Measurements from ENCODE around the gene GRID2. TPM values are rescaled to one million over a fixed set of nuclear protein-coding genes. Genes with fewer than 3 reads are reported as not detected.

GRID2 gene
- total RNA-seq, 1 experiment from 2014 or later, result 2.2 TPM

DNA sequence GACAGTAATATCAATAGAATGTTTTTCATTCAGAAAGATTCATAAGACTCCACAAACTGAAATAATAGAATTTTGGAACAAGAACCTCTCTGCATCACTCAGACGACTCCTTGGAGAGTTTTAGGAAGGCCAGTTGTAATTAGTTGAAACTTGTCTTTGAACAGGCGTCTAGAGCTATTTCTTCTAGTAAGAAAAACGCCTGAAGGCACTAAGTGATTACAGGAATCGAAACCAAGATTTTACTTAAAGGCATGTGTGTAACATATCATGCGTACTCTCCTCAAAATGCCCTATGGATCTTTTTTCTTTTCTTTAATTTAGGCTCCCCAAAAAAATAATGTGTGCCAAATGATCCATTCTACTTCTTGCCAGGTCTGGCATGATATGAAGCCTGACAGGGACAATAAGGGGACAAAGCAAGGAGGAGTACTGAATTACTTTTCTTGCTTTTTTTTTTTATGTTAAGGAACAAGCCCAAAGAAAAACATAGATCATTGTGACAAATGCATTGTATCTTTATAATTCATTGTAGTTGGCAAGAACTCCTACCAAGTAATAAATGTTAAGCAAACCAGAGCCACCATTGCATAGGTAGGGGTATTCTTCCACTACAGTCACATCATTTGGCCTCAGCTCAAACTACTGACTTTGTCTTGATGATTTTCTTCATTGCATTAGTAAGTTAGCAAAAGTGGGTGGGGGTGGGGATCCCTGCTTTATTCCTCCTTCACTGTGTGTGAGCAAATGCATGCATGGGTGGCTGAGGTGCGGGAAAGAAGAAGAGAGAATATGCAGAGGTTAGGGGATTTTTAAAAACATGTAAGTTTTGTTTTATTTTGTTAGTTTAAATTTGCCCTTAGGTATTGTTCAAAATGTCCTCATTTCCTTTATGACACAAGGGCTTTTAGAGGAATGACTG lies 1444.9 kb downstream of the GRID2 start:
- BruUV-seq (replicated peaks), result no TSS peak
- no peak for TF ChIP-seq EZH2 (IDR thresholded peaks at IDR 0.05; ENCODE audit: low read length, unreplicated experiment)
- no peaks in the 10 kb centered on the region for H3K27me3 ChIP-seq (ENCODE audit: low read length)
- DNase-seq, result no peak
- H3K9ac ChIP-seq (ENCODE audit: low read length), result no peak overlapping the region
- no peaks in the 10 kb centered on the region for H3K9me2 ChIP-seq (replicated peaks; ENCODE audit: low read length)
- H3K9me3 ChIP-seq (ENCODE audit: low read length), result no peaks in the 10 kb centered on the region
- no peaks in the 10 kb centered on the region for H3K79me2 ChIP-seq (ENCODE audit: low read length)
- no peak overlapping the region for H2AFZ ChIP-seq (ENCODE audit: low read length)
- ChIA-PET POLR2A (ENCODE audit: unreplicated experiment) (no interaction called here), CTCF (no interaction called here)
- intact Hi-C loops (cut with micrococcal nuclease), result no loop called here
- no peaks in the 10 kb centered on the region for H3K4me1 ChIP-seq (ENCODE audit: insufficient read depth, low read length)
- no peak for ATAC-seq
- H3K4me2 ChIP-seq (ENCODE audit: low read length), result no peak overlapping the region
- no peaks in the 10 kb centered on the region for H3F3A ChIP-seq (ENCODE audit: low read length, unreplicated experiment)
- H3K4me3 ChIP-seq (ENCODE audit: low read length), result no peak overlapping the region
- no peaks in the 10 kb centered on the region for H3K36me3 ChIP-seq (ENCODE audit: low read depth, low read length)
- H4K20me1 ChIP-seq (ENCODE audit: low read length), result no peaks in the 10 kb centered on the region
- no peak overlapping the region for H3K27ac ChIP-seq (ENCODE audit: low read length)

DNA sequence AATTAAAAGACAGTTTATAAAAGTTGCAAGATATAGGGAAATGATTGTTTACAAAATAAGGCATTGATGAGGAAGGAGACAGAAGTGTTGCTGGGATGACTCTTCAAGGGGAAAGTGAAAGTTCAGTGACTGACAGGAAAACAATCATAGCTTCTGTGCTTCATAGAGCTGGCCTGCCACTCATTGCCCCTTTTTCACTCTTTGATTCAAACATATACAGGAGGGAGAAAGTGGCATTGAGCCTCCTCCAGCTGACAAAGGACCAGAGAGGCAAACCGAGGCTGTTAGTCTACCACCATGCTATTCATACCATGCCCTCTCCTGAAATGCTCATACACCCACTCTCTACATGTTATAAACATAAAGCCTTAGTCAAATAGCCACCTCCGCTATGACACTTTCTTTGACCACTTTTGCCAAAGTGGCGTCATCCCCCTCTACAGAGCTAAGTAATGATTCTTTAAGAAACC lies 1445.6 kb downstream of the GRID2 start:
- Histone ChIP-seq H3K79me2 (ENCODE audit: low read length) (no peaks in the 10 kb centered on the region), H3K4me2 (ENCODE audit: low read length) (no peak overlapping the region), H2AFZ (ENCODE audit: low read length) (no peak overlapping the region), H4K20me1 (ENCODE audit: low read length) (no peaks in the 10 kb centered on the region), H3K36me3 (ENCODE audit: low read depth, low read length) (no peaks in the 10 kb centered on the region), H3K9me3 (ENCODE audit: low read length) (no peaks in the 10 kb centered on the region), H3K4me1 (ENCODE audit: insufficient read depth, low read length) (no peaks in the 10 kb centered on the region), H3K9ac (ENCODE audit: low read length) (no peak overlapping the region), H3K27me3 (ENCODE audit: low read length) (no peaks in the 10 kb centered on the region), H3K27ac (ENCODE audit: low read length) (no peak overlapping the region), H3K9me2 (replicated peaks; ENCODE audit: low read length) (no peaks in the 10 kb centered on the region), H3K4me3 (ENCODE audit: low read length) (no peak overlapping the region), H3F3A (ENCODE audit: low read length, unreplicated experiment) (no peaks in the 10 kb centered on the region)
- POLR2A ChIA-PET (ENCODE audit: unreplicated experiment), result no interaction called here
- no peak for TF ChIP-seq EZH2 (IDR thresholded peaks at IDR 0.05; ENCODE audit: low read length, unreplicated experiment)
- TF ChIP-seq, protein P1, sequence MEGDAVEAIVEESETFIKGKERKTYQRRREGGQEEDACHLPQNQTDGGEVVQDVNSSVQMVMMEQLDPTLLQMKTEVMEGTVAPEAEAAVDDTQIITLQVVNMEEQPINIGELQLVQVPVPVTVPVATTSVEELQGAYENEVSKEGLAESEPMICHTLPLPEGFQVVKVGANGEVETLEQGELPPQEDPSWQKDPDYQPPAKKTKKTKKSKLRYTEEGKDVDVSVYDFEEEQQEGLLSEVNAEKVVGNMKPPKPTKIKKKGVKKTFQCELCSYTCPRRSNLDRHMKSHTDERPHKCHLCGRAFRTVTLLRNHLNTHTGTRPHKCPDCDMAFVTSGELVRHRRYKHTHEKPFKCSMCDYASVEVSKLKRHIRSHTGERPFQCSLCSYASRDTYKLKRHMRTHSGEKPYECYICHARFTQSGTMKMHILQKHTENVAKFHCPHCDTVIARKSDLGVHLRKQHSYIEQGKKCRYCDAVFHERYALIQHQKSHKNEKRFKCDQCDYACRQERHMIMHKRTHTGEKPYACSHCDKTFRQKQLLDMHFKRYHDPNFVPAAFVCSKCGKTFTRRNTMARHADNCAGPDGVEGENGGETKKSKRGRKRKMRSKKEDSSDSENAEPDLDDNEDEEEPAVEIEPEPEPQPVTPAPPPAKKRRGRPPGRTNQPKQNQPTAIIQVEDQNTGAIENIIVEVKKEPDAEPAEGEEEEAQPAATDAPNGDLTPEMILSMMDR (conservative IDR thresholded peaks at IDR 0.05; ENCODE audit: low read depth, low read length), result no peak
- no peak for TF ChIP-seq EZH2phosphoT487 (IDR thresholded peaks at IDR 0.05; ENCODE audit: borderline replicate concordance, low read length)
- BruUV-seq (replicated peaks), result no TSS peak
- DNase-seq (no peak), ATAC-seq (no peak)
- CTCF ChIA-PET, result no interaction called here
- intact Hi-C loops (cut with micrococcal nuclease), result no loop called here

DNA sequence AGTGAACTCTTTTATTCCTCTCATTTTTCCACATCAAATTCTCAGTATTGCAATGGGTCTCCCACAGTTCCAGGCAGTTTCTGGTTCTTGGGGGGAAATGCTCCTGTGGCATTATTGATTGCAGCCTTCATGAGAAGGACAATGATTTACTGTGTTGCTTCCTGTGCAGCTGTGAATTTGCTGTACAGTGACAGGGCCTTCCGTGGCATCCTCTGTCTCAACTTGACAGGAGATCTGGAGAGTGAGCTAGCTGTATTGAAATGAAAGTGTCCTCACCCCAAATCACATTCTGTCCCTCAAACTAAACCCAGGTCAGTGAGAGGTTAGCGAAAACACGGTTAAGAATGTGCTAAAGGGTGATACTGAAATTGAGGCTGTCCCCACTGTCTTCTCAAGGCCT lies 1447.6 kb downstream of the GRID2 start:
- POLR2A ChIA-PET (ENCODE audit: unreplicated experiment), result no interaction called here

More for the DNA sequence above, 1447.6 kb downstream of the GRID2 start:
- intact Hi-C loops (cut with micrococcal nuclease), result no loop called here
- DNase-seq, result no peak
- no peaks in the 10 kb centered on the region for H3K79me2 ChIP-seq (ENCODE audit: low read length)
- H3K27ac ChIP-seq (ENCODE audit: low read length), result no peak overlapping the region
- no peaks in the 10 kb centered on the region for H3K27me3 ChIP-seq (ENCODE audit: low read length)
- no peaks in the 10 kb centered on the region for H3K4me1 ChIP-seq (ENCODE audit: insufficient read depth, low read length)
- TF ChIP-seq EZH2 (IDR thresholded peaks at IDR 0.05; ENCODE audit: low read length, unreplicated experiment) (no peak), EZH2phosphoT487 (IDR thresholded peaks at IDR 0.05; ENCODE audit: borderline replicate concordance, low read length) (no peak)
- TF ChIP-seq, protein P1 (conservative IDR thresholded peaks at IDR 0.05; ENCODE audit: low read depth, low read length), result no peak
- no peaks in the 10 kb centered on the region for H3K9me3 ChIP-seq (ENCODE audit: low read length)
- BruUV-seq (replicated peaks), result no TSS peak
- H3K4me3 ChIP-seq (ENCODE audit: low read length), result no peak overlapping the region
- H3K36me3 ChIP-seq (ENCODE audit: low read depth, low read length), result no peaks in the 10 kb centered on the region
- H3K9me2 ChIP-seq (replicated peaks; ENCODE audit: low read length), result no peaks in the 10 kb centered on the region
- H3F3A ChIP-seq (ENCODE audit: low read length, unreplicated experiment), result no peaks in the 10 kb centered on the region
- ATAC-seq, result no peak
- no peak overlapping the region for H3K4me2 ChIP-seq (ENCODE audit: low read length)
- H3K9ac ChIP-seq (ENCODE audit: low read length), result no peak overlapping the region
- no peaks in the 10 kb centered on the region for H4K20me1 ChIP-seq (ENCODE audit: low read length)
- CTCF ChIA-PET, result no interaction called here
- H2AFZ ChIP-seq (ENCODE audit: low read length), result no peak overlapping the region
